ENCODE measurements around the gene NACC2.

NACC2 gene

DNA sequence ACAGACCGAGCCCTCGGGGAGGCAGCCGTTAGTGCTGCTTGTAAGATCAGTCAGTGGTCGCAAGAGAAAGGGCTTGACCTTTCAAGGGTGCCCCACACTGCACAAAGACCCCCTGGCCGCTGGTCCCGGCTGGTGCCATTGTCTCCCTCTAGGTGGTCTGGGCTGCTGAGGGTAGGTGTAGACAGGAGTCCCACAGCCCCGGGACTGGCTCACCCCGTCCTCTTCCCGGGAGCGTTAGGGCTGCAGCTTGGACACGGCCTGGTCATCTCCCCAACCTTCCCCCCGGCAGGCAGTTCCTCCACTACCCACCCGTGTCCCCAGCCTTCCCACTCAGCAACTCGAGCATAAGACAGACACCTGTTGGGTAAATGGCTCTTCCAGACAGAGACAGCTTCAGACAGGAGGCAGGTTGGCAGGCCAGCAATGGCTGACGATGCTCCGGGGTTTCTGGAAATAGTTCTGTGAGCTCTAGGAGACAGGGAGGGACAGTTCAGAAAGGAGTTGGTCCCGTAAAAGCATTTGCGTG, 38.9 kb upstream of the NACC2 start:
- no peak overlapping the region for H3K4me3 Mint-ChIP-seq

GRCh38 chr9:136133191-136133958, 38.3 kb upstream of the NACC2 start:
- no peak overlapping the region for H3K4me3 Mint-ChIP-seq
- DNase-seq, result peak; percentile 50
- peaks cover 9% of the 10 kb centered on the region for H3K4me1 Mint-ChIP-seq (ENCODE audit: low read depth)
- H3K27me3 Mint-ChIP-seq, result peaks cover 60% of the 10 kb centered on the region
- no peak overlapping the region for H3K27ac Mint-ChIP-seq
- no peaks in the 10 kb centered on the region for H3K9me3 Mint-ChIP-seq
- no peaks in the 10 kb centered on the region for H3K36me3 Mint-ChIP-seq (ENCODE audit: low read depth)

More for the DNA sequence above, 38.9 kb upstream of the NACC2 start:
- no peak overlapping the region for H3K27ac Mint-ChIP-seq
- H3K36me3 Mint-ChIP-seq (ENCODE audit: low read depth), result no peaks in the 10 kb centered on the region
- peaks cover 9% of the 10 kb centered on the region for H3K4me1 Mint-ChIP-seq (ENCODE audit: low read depth)
- H3K27me3 Mint-ChIP-seq, result peaks cover 65% of the 10 kb centered on the region
- no peaks in the 10 kb centered on the region for H3K9me3 Mint-ChIP-seq
- DNase-seq, result no peak

GRCh38 chr9:136132512-136133050, 37.5 kb upstream of the NACC2 start:
- H3K36me3 Mint-ChIP-seq (ENCODE audit: low read depth), result no peaks in the 10 kb centered on the region
- no peak for DNase-seq
- no peak overlapping the region for H3K27ac Mint-ChIP-seq
- no peak overlapping the region for H3K4me3 Mint-ChIP-seq
- peaks cover 60% of the 10 kb centered on the region for H3K27me3 Mint-ChIP-seq
- H3K9me3 Mint-ChIP-seq, result no peaks in the 10 kb centered on the region
- H3K4me1 Mint-ChIP-seq (ENCODE audit: low read depth), result peaks cover 9% of the 10 kb centered on the region

DNA sequence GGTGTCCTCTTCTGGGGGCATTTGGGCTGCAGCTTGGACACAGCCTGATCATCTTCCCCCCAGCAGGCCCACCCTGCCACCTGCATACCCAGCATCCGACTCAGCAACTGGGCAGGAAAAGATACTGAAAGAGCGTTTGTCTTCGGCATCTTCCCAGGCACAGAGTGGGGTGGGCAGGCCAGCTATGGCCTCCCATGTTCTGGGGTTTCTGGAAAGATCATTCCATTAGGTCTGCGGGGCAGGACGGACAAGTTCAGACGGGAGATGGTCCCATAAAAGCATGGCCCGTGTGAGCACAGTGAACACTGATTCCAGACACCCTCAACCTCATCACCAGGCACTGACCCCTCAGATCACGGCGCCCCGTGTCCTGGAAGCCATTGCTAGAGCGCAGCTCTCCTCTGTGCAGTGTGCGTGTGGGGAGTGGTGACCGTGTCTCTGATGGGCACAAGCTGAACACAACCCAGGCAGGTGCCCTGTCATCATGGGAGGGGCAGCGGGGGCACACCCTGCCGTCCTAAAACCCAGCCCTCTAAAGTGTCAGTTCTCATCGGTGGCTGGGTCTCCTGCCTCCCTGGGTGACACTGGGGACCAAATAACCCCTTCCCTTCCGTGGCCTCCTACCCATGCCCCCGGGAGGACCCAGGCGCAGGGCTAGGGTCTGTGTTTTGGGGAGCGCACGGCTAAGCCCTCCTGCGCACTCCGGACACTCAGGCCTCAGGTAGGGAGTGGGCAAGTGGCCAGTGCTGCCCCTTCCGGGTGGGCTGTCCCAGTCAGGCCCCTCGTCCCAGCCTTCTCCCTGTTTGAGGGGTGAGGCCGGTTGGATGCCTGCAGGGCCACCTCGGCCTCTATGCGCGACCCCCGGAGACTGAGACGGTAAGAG, 36.8 kb upstream of the NACC2 start:
- H3K9me3 Mint-ChIP-seq, result no peaks in the 10 kb centered on the region
- H3K36me3 Mint-ChIP-seq (ENCODE audit: low read depth), result no peaks in the 10 kb centered on the region
- no peak for DNase-seq
- peaks cover 9% of the 10 kb centered on the region for H3K4me1 Mint-ChIP-seq (ENCODE audit: low read depth)
- no peak overlapping the region for H3K4me3 Mint-ChIP-seq
- H3K27me3 Mint-ChIP-seq, result peaks cover 57% of the 10 kb centered on the region
- H3K27ac Mint-ChIP-seq, result no peak overlapping the region

GRCh38 chr9:136129176-136129575, 34.1 kb upstream of the NACC2 start:
- peaks cover 7% of the 10 kb centered on the region for H3K4me1 Mint-ChIP-seq (ENCODE audit: low read depth)
- no peak overlapping the region for H3K4me3 Mint-ChIP-seq
- no peak overlapping the region for H3K27ac Mint-ChIP-seq
- H3K36me3 Mint-ChIP-seq (ENCODE audit: low read depth), result no peaks in the 10 kb centered on the region
- no peaks in the 10 kb centered on the region for H3K9me3 Mint-ChIP-seq
- H3K27me3 Mint-ChIP-seq, result peaks cover 37% of the 10 kb centered on the region
- DNase-seq, result no peak

GRCh38 chr9:136128436-136128835, 33.3 kb upstream of the NACC2 start:
- H3K27ac Mint-ChIP-seq, result no peak overlapping the region

GRCh38 chr9:136127313-136127712, 32.2 kb upstream of the NACC2 start:
- H3K9me3 Mint-ChIP-seq, result no peaks in the 10 kb centered on the region
- no peaks in the 10 kb centered on the region for H3K36me3 Mint-ChIP-seq (ENCODE audit: low read depth)
- no peak overlapping the region for H3K27ac Mint-ChIP-seq
- H3K4me1 Mint-ChIP-seq (ENCODE audit: low read depth), result peaks cover 2% of the 10 kb centered on the region
- H3K27me3 Mint-ChIP-seq, result peaks cover 27% of the 10 kb centered on the region
- H3K4me3 Mint-ChIP-seq, result no peak overlapping the region
- no peak for DNase-seq

More at GRCh38 chr9:136128436-136128835, 33.3 kb upstream of the NACC2 start:
- Mint-ChIP-seq H3K4me1 (ENCODE audit: low read depth) (peaks cover under 1% of the 10 kb centered on the region), H3K9me3 (no peaks in the 10 kb centered on the region), H3K36me3 (ENCODE audit: low read depth) (no peaks in the 10 kb centered on the region), H3K27me3 (peaks cover 30% of the 10 kb centered on the region), H3K4me3 (no peak overlapping the region)
- DNase-seq, result no peak

GRCh38 chr9:136124976-136125692, 30.0 kb upstream of the NACC2 start:
- DNase-seq, result no peak

GRCh38 chr9:136122425-136123383, 27.6 kb upstream of the NACC2 start:
- Mint-ChIP-seq H3K4me1 (ENCODE audit: low read depth) (peaks cover 7% of the 10 kb centered on the region), H3K27ac (no peak overlapping the region), H3K27me3 (peaks cover 2% of the 10 kb centered on the region), H3K4me3 (no peak overlapping the region), H3K9me3 (no peaks in the 10 kb centered on the region), H3K36me3 (ENCODE audit: low read depth) (peaks cover under 1% of the 10 kb centered on the region)
- peak; percentile 89 for DNase-seq

More at GRCh38 chr9:136124976-136125692, 30.0 kb upstream of the NACC2 start:
- Mint-ChIP-seq H3K4me1 (ENCODE audit: low read depth) (peaks cover 2% of the 10 kb centered on the region), H3K4me3 (no peak overlapping the region), H3K27ac (no peak overlapping the region), H3K9me3 (no peaks in the 10 kb centered on the region), H3K36me3 (ENCODE audit: low read depth) (no peaks in the 10 kb centered on the region), H3K27me3 (peaks cover 10% of the 10 kb centered on the region)

GRCh38 chr9:136121801-136122200, 26.7 kb upstream of the NACC2 start:
- Mint-ChIP-seq H3K9me3 (no peaks in the 10 kb centered on the region), H3K36me3 (ENCODE audit: low read depth) (peaks cover 3% of the 10 kb centered on the region), H3K4me1 (ENCODE audit: low read depth) (peaks cover 11% of the 10 kb centered on the region), H3K4me3 (no peak overlapping the region), H3K27ac (no peak overlapping the region), H3K27me3 (no peaks in the 10 kb centered on the region)
- DNase-seq, result no peak

- Mint-ChIP-seq H3K27me3 (no peaks in the 10 kb centered on the region), H3K36me3 (ENCODE audit: low read depth) (peaks cover 11% of the 10 kb centered on the region), H3K4me3 (peak overlapping the region; percentile 80), H3K27ac (peak overlapping the region; percentile 50), H3K4me1 (ENCODE audit: low read depth) (peaks cover 16% of the 10 kb centered on the region), H3K9me3 (no peaks in the 10 kb centered on the region)
- DNase-seq, result no peak
Observed at GRCh38 chr9:136120438-136120844, 25.4 kb upstream of the NACC2 start.

DNA sequence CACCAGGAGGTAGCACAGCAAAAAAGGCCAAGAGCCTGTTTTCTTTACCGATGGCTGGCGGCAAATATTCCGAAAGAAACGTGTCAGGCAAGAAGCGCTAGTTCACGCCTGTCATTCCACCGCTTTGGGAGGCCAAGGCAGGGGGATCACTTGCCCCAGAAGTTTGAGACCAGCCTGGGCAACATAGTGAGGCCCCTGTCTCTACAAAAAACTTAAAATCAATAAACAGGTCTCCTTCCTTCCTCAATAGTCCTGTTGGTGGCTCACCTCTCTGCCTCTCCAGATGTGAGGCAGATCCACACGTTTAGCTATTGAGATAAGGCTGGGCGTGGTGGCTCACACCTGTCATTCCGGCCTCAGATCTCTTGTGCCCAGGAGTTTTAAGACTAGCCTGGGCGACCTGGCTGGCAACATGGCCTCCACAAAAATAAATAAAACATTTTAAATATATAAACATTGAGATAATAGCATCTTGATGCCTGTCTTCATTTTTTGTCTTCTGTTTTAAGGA, 24.8 kb upstream of the NACC2 start:
- no peak for DNase-seq
- H3K4me1 Mint-ChIP-seq (ENCODE audit: low read depth), result peaks cover 21% of the 10 kb centered on the region
- no peaks in the 10 kb centered on the region for H3K27me3 Mint-ChIP-seq
- H3K36me3 Mint-ChIP-seq (ENCODE audit: low read depth), result peaks cover 16% of the 10 kb centered on the region
- no peaks in the 10 kb centered on the region for H3K9me3 Mint-ChIP-seq
- peak overlapping the region; percentile 88 for H3K27ac Mint-ChIP-seq
- peak overlapping the region; percentile 80 for H3K4me3 Mint-ChIP-seq

Data from activated T-cell treated with anti-CD3 and anti-CD28 coated beads, Interleukin-2, amount 50 U/mL, for 24 hours (primary cell).